MV-4-11 (cell line): Measurements from ENCODE around the gene ZDHHC20.

Experiments used
- DNase-seq: peaks from one replicate; lab custom pipeline; 2025; lab: John Stamatoyannopoulos, UW

Gene ZDHHC20, protein sequence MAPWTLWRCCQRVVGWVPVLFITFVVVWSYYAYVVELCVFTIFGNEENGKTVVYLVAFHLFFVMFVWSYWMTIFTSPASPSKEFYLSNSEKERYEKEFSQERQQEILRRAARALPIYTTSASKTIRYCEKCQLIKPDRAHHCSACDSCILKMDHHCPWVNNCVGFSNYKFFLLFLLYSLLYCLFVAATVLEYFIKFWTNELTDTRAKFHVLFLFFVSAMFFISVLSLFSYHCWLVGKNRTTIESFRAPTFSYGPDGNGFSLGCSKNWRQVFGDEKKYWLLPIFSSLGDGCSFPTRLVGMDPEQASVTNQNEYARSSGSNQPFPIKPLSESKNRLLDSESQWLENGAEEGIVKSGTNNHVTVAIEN

DNA sequence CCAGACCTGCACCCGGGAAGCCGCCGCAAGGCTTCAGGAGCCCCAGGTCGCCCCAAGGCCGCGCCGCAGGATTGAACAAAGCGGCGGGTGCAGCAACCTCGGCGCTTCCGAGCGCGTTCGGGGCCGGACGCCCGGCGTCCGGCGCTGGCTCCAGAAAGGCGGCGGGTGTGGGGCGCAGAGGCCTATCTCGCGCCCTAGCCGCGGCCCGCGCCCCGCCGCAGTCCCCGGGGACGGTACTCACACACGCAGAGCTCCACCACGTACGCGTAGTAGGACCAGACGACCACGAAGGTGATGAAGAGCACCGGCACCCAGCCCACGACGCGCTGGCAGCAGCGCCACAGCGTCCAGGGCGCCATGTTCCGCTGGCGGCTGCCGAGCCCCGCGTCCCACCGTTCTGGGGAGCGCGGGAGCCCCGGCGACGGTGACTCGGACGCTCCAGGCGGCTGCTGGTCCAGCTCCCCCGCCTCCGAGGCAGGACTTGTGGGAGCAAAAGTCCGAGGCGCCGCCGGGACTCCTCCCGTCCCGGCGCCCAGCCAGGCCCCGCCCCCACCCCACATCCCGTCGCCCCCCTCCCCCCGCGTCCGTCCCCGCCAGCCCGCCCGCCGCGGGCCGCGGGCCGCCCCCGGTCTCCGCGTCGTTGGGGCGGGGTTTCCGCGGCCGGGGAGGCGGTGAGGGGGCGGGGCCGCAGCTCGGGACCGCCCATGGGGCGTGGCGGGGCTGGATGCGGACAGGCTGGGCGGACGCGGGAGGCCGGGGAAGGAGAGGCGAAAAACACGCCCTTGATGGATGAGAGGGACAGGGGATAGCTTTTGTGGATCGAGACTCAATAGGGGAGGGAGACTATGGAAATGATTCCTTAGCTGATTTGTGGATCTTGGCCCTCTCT, at the start of gene ZDHHC20:
Gene ZDHHC20, minus strand, starts transcription at position 491 of the 889 bp plus-strand sequence. Its CDS starts 132 bp downstream, at position 359.
- peak; percentile 57 for DNase-seq

DNA sequence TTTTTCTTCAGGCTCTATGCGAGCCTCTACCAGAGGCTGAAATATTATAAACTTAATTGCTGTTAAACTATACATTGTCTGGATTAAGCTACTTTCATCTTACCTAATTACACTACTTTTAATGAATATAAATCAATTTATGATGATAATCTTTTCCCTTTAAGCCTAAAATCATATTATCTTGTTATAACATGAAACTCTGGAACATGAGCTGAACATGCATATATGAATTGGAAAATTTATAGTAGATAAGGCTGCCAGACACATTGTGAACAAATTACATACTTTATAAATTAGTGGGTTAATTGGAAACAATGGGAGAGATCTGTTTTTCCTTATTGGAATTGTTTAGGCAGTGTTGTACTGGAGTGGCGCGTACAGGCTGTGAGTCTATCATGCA, 45.3 kb upstream of the ZDHHC20 start:
- DNase-seq, result no peak

DNA sequence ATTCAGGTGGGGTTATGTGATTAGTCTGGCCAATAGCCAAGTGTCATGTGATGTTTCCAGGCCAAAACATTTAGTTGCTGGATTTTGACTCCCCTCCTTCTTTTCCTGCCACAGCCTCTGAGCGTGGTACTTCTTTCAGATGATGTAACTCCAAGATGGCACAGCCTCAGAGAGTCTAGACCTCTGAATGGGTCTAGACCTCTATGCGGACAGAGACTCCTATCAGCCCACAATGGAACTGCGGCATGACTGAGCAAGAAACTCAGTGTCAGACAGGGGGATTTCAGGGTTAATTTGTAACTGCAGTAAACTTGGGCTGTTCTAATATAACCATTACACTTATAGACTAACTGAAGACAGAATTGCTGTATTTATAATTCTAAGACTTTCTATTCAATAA, 42.6 kb upstream of the ZDHHC20 start:
- no peak for DNase-seq

DNA sequence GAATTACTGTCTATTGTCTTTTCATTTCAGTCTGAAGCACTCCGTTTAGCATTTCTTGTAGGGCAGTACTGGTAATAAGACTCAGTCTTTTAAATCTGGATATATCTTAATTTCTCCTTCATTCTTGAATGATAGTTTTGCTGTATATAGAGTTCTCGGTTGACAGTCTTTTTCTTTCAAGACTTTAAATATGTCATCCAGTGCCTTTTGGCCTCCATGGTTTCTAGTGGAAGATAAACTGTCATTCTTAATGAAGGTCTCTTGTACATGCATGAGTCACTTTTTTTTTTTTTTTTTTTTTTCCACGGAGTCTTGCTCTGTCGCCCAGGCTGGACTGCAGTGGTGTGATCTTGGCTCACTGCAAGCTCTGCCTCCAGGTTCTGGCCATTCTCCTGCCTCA, 27.2 kb upstream of the ZDHHC20 start:
- peak; percentile 1 for DNase-seq

DNA sequence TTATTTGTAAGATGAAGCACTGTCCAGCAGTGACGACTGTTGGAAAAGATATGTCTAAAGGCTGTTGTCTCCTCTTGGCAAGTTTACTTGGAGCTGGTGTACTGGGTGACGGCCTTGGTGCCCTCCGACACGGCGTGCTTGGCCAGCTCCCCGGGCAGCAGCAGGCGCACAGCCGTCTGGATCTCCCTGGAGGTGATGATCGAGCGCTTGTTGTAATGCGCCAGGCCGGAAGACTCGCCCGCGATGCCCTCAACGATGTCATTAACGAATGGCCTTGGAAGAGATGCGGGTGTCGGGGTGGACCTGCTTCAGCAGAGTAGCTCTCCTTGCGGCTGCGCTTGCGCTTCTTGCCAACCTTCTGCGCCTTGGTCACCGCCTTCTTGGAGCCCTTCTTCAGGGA, 24.6 kb upstream of the ZDHHC20 start:
- DNase-seq, result no peak

DNA sequence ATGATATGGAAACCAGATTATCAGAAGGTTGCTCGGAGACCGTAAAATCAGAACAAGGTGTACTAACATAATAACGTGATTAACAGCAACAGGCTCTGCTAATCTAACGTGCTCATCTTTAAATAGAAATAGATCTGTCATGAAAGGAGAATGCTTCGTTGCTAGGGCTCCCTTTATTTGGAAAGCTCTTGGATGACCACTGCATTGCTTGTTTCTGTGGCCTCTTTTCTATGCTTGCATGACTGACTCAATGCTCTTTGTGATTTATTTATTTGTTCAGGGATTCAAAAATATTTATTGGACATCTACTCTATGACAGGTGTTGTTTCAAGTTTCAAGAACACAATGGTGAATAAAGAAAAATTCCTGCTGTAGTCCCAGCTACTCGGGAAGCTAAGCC, 22.3 kb upstream of the ZDHHC20 start:
- DNase-seq, result no peak

DNA sequence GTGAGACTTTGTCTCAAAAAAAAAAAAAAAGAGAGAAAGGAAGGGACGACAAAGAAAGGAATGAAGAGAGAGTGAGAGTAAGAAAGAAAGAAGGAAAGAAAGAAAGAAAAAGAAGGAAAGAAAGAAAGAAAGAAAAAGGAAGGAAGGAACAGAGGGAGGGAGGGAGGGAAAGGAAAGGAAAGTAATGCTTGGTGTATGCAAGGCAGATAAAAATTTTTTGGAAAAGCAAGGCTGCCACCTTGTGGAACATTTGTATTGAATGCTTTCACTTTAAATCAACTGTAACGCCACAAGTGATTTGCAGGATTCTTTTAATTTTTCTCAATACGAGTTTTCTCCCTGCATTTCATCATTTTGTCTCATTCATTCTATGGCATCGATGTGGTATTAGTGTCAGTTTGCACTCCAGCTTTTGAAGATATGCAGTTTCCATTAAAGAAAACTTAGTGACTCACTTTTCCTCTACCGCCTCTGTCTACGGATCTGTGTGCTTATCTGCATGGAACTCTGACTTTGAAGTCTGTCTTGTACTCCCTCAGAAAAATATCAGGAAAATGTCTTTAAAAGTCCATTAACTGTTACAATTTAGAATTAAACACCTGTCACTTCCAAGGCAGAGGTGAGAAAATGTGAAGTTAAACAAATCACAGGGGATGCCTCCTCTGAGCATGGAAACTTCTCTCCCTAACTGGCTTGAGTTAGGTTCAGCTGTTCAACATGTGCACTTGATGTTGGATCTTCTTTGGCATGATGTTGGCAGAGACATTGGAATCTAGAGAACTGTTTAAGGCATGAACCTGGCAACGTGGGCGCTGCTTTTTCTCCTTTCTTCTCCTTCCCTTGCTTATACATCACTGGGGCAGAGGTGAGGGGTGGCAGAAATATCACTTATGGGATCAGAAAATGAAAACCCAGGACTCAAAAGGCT, 20.0 kb upstream of the ZDHHC20 start:
- peak; percentile 72 for DNase-seq

DNA sequence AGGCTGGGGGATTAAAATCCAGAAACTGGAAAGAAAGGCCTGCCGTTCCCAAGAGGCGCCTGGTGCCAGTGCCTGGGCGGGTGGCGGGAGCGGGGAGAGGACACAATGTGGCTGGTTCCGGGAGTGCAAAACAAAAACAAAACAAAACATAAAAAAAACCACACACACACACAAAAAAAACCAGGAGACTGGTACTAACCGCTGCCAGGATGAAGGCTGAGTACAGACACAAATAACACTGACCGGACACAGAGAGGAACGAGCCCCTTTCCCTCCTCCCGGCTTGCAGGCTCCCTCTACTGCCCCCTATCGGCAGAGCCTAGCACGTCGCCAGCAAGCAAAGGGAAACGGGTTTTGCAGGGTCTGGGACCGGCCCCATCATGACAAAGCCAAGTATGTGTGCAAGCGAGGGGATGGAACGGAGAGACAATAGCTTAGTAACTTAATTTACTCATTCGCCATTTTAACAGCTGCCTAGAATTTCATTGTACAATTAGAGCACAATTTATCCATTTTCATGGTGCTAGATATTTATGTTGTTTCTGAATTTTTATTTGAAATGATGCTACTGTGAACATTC, 17.9 kb upstream of the ZDHHC20 start:
- peak; percentile 76 for DNase-seq

DNA sequence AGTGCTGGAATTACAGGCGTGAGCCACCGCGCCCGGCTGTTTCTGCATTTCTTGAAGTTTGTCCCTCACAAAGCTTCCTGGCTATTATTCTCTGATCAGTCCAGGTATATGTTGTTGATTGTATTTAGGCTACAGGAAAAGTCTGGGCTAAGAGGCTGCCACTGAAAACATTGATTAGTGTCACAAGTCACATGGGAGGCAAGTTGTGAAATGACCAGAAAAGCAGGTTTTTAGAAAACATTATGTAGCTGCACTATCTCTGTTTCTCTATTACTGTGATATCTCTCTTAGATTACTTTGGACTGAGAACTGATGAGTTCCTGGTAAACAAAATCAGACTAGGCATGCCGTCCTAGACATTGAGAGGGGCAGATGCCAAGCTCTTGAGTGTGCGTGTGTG, 16.0 kb upstream of the ZDHHC20 start:
- no peak for DNase-seq

DNA sequence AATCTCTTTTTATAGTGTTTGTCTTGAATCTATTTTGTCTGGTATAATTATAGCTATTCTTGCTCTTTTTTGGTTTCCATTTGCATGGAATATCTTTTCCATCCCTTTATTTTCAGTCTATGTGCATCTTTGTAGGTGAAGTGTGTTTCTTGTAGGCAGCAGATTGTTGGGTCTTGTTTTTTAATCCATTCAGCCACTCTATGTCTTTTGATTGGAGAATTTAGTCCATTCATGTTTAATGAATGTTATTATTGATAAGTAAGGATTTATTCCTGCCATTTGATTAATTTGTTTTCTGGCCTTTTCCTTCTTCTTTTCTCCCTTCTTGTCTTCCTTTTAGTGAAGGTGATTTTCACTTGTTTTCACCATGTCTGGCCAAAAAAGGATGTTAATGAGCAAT, 11.7 kb upstream of the ZDHHC20 start:
- no peak for DNase-seq

DNA sequence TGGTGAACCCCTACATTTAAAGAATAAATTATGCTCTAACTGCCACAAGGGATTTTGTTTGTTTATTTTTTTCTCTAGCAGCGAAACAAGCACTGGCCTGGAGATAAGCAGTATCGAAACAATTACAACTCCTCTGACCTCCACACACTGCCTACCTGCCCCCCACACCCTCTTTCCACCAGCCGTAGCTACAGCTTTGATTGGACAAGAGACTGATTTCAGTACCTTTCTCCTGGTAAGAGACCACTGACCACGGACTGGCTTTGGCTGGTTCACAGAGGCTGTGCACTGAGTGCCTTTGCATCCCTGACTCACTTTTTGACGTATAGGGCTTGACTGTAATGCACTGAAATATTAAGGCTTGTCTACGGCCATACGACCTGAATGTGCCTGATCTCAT, 7.4 kb upstream of the ZDHHC20 start:
- DNase-seq, result no peak

DNA sequence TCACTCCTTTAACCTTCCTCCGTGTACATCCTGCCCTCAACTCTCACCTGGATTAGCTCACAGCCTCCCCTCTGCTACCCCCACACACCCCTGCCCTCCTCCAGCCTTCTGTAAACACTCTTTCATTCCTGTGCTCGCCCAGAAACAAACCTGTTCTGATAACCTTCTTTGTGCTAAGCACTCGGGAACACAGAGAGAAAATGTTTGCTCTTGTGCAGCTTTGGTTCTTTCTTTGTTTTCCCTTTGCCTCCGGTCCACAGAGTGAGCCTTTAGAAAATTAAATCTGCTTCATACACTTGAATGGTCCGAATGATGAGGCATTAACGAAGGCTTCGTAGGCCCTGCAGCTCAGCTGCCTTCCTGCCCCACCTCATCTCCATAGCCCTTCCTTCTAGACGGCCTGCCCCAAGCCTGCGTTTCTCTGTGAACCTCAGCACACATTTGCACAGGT, 6.6 kb upstream of the ZDHHC20 start:
- no peak for DNase-seq

DNA sequence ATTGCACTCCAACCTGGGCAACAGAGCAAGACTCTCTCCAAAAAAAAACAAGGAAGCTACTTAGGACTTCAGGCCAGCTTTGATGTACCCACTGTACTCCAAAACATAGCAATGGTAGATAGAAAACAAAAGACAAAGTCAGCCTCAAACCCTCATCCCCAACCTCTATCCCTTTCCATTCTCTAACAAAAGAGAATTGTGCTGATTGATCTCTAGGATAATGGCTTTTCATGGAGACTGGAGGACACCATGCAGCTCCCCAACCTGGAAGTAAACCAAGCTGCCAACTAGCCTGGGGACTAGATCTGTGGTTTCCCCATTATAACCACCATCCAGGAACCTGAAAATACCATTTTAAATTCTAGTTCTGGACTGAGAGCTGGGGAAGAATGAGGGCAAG, 4.3 kb upstream of the ZDHHC20 start:
- no peak for DNase-seq

DNA sequence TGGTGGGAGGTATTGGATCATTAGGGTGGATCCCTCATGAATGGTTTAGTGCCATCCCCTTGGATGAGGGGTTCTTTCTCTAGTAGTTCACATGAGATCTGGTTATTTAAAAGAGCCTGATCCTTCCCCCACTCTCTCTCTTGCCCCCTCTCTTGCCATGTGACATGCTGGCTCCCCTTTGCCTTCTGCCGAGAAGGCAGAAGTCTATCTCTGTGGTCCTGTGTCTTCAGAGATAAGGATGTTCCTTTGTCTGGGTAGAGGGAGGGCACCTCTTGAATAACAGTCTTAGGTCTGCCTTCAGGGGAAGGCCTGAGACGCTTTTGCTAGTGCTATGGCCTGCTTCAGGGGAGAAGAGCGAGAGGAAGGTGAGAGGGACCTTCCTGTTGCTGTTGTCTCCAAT, 2.0 kb upstream of the ZDHHC20 start:
- no peak for DNase-seq

DNA sequence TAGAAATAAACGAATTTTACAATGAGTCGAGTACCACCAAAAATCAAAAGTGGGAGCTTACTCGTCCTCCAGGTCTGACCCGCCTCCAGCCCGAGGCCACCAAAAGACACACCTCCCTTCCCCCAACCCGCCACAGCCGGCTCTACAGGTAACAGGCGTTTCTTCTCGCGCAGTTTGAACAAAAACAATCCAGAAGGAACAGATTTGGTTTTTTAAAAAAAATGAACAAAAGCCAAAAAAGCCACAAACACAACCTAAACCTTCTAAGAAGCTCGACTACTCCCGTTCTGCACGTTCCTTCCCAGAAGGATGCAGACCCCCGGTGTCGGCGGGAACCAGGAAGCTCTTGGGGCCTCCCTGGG, 671 bp downstream of the ZDHHC20 start:
- DNase-seq, result no peak

DNA sequence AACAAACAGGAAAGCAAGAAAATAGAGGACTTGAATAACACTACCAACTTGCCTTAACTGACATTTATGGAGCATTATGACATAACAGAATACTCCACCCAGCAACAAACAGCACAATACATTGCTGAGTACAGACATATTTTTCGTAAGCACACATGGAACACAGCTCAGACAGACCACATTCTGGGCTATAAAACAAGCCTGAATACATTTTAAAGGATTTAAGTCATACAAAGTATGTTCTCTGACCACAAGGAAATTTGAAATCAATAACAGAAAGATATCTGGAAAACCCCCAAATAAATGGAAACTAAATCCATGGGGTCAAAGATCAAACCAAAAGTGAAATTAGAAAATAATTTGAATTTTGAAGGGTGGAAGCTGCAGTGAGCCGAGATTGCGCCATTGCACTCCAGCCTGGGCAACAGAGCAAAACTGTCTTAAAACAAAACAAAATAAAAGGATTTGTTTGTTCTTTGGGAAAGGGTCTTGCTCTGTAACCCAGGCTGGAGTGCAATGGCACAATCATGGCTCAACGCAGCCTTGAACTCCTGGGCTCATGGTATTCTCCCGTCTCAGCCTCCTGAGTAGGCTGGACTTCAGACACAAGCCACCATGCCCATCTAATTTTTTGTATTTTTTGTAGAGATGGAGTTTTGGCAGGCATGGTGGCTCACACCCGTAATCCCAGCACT, 5.6 kb downstream of the ZDHHC20 start:
- DNase-seq, result no peak

DNA sequence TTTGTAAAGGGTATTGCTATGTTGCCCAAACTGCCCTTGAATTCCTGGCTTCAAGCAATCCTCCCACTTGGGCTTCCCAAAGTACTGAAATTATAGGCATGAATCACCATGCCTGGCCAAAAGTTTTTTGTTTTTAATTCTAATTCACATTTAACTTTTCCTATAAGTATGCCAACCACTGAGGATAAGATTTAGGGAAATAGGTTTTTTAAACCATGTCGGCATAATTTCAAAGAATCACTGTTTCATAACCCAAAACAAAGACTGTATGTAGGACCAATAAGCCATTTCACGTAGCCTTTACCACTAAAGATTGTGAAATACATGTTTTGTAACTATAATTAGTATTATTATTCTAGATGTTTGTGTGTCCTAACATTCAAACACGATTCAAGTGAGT, 8.2 kb downstream of the ZDHHC20 start:
- peak; percentile 75 for DNase-seq

DNA sequence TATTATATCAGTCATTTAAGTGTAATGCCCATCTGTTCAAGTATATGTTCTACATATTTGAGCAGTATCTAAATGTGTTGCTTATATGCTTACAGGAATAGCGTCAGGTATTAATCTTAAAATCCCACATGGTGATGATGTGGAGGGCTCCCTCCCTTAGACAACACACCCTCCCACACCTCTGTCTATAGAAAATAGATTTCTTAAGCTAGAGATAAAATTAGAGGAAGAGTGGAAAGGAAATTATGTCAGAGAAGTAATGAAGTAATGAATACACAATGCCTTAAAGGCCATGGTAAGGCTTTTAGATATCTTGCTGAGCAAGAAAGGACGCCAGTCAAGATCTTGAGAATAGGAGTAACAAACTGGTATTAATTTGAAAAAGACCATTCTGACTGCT, 12.4 kb downstream of the ZDHHC20 start:
- DNase-seq, result no peak

DNA sequence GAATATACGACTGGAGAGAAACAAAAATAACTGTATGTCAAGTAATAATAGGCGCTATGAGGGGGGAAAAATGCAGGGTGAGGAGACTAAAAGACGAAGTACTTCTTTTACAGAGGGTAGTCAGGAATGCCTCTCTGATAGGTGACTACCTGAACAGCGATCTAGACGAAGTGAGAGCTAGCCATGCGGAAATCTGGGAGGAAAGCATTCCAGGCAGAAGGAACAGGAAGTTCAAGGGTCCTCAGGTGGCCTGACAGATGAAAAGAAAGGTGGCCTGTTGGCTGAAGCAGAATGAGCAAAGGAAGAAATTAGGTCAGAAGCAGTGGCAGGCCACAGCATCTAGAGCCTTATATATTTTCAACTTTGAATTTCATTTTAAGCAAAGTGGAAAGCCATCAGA, 13.3 kb downstream of the ZDHHC20 start:
- no peak for DNase-seq

DNA sequence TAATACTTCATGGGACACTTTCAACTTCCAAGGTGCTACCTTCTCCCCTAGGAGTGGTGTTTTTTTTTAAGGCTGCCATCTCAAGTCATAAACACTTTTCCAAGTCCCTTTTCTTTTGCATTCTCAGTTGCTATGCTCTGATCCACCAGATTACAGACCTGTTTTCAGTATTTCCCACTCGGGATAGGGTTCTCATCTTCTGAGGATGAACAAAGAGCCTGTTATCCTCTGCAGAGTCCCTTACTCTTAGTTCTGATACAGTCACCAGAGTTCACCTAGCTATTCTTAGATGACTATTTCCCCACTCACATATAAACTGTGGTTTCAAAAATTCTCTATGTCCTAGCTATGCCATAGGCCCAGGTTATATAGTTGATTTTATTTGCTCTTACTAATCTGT, 15.9 kb downstream of the ZDHHC20 start:
- peak; percentile 62 for DNase-seq

DNA sequence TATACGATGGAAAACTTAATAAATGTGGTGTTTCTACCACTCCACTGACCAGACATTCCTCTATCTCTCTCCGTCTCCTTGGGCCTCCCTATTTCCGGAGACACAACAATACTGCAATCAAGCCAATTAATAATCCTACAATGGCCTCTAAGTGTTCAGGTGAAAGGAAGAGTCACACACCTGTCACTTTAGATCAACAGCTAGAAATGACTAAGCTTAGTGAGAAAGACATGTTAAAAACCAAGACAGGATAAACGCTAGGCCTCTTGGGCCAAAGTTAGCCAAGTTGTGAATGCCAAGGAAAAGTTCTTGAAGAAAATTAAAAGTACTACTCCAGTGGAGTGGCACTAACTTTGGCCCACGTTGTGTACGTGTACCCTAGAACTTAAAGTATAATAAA, 22.5 kb downstream of the ZDHHC20 start:
- DNase-seq, result no peak
